HG03378 (cell line): Measurements from ENCODE around the gene PLXNA4.

Source experiments
- ATAC-seq: cut with Tn5 transposase; IDR thresholded peaks from one replicate; pipeline ENCODE4 v1.9.1; 2021; ENCODE audit warnings: mild to moderate bottlenecking, moderate library complexity; ENCODE audit not compliant: unreplicated experiment

Gene PLXNA4

GRCh38 chr7:132564849-132565248, 11.4 kb downstream of the PLXNA4 start:
- no peak for ATAC-seq

- ATAC-seq, result no peak
These were observed 12.2 kb downstream of the PLXNA4 start for GRCh38 chr7:132564090-132564489.

GRCh38 chr7:132562690-132563089, 13.6 kb downstream of the PLXNA4 start:
- no peak for ATAC-seq

- ATAC-seq, result no peak
These were observed 14.5 kb downstream of the PLXNA4 start for GRCh38 chr7:132561763-132562162.

GRCh38 chr7:132560825-132561529, 15.3 kb downstream of the PLXNA4 start:
- ATAC-seq, result no peak

- no peak for ATAC-seq
These were observed 16.2 kb downstream of the PLXNA4 start for GRCh38 chr7:132560105-132560504.

- ATAC-seq, result no peak
These were observed 17.5 kb downstream of the PLXNA4 start for GRCh38 chr7:132558815-132559214.

GRCh38 chr7:132557489-132558044, 18.7 kb downstream of the PLXNA4 start:
- ATAC-seq, result no peak

- ATAC-seq, result no peak
These were observed 21.8 kb downstream of the PLXNA4 start for GRCh38 chr7:132554446-132554845.

- ATAC-seq, result no peak
These were observed 23.2 kb downstream of the PLXNA4 start for GRCh38 chr7:132553031-132553430.

GRCh38 chr7:132551886-132552285, 24.4 kb downstream of the PLXNA4 start:
- no peak for ATAC-seq

GRCh38 chr7:132551439-132551838, 24.8 kb downstream of the PLXNA4 start:
- ATAC-seq, result no peak

- no peak for ATAC-seq
These were observed 27.7 kb downstream of the PLXNA4 start for GRCh38 chr7:132548489-132549078.

- ATAC-seq, result no peak
These were observed 28.4 kb downstream of the PLXNA4 start for GRCh38 chr7:132547821-132548220.

- no peak for ATAC-seq
These were observed 29.7 kb downstream of the PLXNA4 start for GRCh38 chr7:132546366-132547127.

- no peak for ATAC-seq
These were observed 30.5 kb downstream of the PLXNA4 start for GRCh38 chr7:132545756-132546155.

- ATAC-seq, result no peak
These were observed 31.3 kb downstream of the PLXNA4 start for GRCh38 chr7:132544999-132545398.

GRCh38 chr7:132544025-132544424, 32.2 kb downstream of the PLXNA4 start:
- no peak for ATAC-seq

- no peak for ATAC-seq
These were observed 33.4 kb downstream of the PLXNA4 start for GRCh38 chr7:132542895-132543294.

GRCh38 chr7:132541656-132542055, 34.6 kb downstream of the PLXNA4 start:
- no peak for ATAC-seq

GRCh38 chr7:132537456-132538145, 38.7 kb downstream of the PLXNA4 start:
- ATAC-seq, result no peak
